Activated CD4-positive, alpha-beta T cell treated with anti-CD3 and anti-CD28 coated beads, Interleukin-10, Interleukin-2, amounts not matched to agents 100 ng/mL and 50 ng/mL, durations not matched to agents 16 hours and 8 hours (primary cell): ENCODE results near the gene OST4.
A peak's percentile ranks its signal among the peaks of the same experiment; 100 is the strongest.

Source experiments
- DNase-seq: peaks from one replicate; pipeline ENCODE4 v3.0.0-alpha.2; 2020

Gene OST4

GRCh38 chr2:27092696-27093429, 21.4 kb upstream of the OST4 start:
- DNase-seq = no peak

GRCh38 chr2:27091746-27092695, 20.6 kb upstream of the OST4 start:
- DNase-seq = no peak

GRCh38 chr2:27089111-27089954, 17.9 kb upstream of the OST4 start:
- DNase-seq = no peak

- DNase-seq = no peak
Measured at GRCh38 chr2:27088634-27089033, 17.2 kb upstream of the OST4 start.

- DNase-seq = no peak
Measured at GRCh38 chr2:27087823-27088410, 16.5 kb upstream of the OST4 start.

GRCh38 chr2:27086724-27087593, 15.5 kb upstream of the OST4 start, which contains the start of gene KHK:
TSS of gene KHK (plus strand) at chr2:27086772. CDS start at chr2:27087260, 488 bp downstream.
- DNase-seq = no peak

GRCh38 chr2:27086090-27086723, 14.8 kb upstream of the OST4 start:
- peak; percentile 98 for DNase-seq

- DNase-seq = peak; percentile 62
Measured at GRCh38 chr2:27085673-27086089, 14.2 kb upstream of the OST4 start.

GRCh38 chr2:27085062-27085672, 13.7 kb upstream of the OST4 start:
- no peak for DNase-seq

- no peak for DNase-seq
Measured at GRCh38 chr2:27084297-27085061, 13.0 kb upstream of the OST4 start.

GRCh38 chr2:27083410-27084296, 12.2 kb upstream of the OST4 start:
- no peak for DNase-seq

GRCh38 chr2:27082773-27083409, 11.4 kb upstream of the OST4 start:
- DNase-seq = no peak

GRCh38 chr2:27081984-27082772, 10.7 kb upstream of the OST4 start:
- DNase-seq = no peak

GRCh38 chr2:27080603-27080936, 9.1 kb upstream of the OST4 start:
- no peak for DNase-seq

GRCh38 chr2:27080140-27080469, 8.7 kb upstream of the OST4 start:
- DNase-seq = no peak

GRCh38 chr2:27079233-27080139, 8.0 kb upstream of the OST4 start:
- no peak for DNase-seq
